ENCODE results near the gene MKX. TPM values are rescaled to one million over a fixed set of nuclear protein-coding genes. Genes with fewer than 3 reads are reported as not detected.
A peak's percentile ranks its signal among the peaks of the same experiment; 100 is the strongest.

The MKX gene
- total RNA-seq, 1 donor from 2014 or later = 3.9 TPM

GRCh38 chr10:27688276-27688675 is 57.3 kb downstream of the MKX start:
- H3K4me1 Mint-ChIP-seq (ENCODE audit: low read depth, unreplicated experiment) = peaks cover 5% of the 10 kb centered on the region
- no peak overlapping the region for H3K4me3 Mint-ChIP-seq (ENCODE audit: unreplicated experiment)
- Histone ChIP-seq H3K27ac (ENCODE audit: low read depth, low read length) (no peak overlapping the region), H3K27me3 (ENCODE audit: insufficient read depth, low read length) (no peaks in the 10 kb centered on the region), H4K20me1 (ENCODE audit: insufficient read depth, low read length) (no peaks in the 10 kb centered on the region), H2AFZ (ENCODE audit: low read depth, low read length) (no peak overlapping the region), H3K4me2 (ENCODE audit: low read length) (no peak overlapping the region), H3K4me1 (ENCODE audit: insufficient read depth, low read length) (no peaks in the 10 kb centered on the region), H3K4me3 (ENCODE audit: insufficient read depth, low read depth, low read length) (no peak overlapping the region), H3K9me3 (ENCODE audit: insufficient read depth, low read depth, low read length) (no peaks in the 10 kb centered on the region), H3K9ac (ENCODE audit: low read length) (no peak overlapping the region), H3K79me2 (ENCODE audit: insufficient read depth, low read length) (no peaks in the 10 kb centered on the region), H3K36me3 (ENCODE audit: insufficient read depth, low read length) (no peaks in the 10 kb centered on the region)
- DNase-seq (ENCODE audit: low read depth) (no peak), FAIRE-seq (peak; percentile 20)
- no peak overlapping the region for H3K27ac Mint-ChIP-seq (ENCODE audit: unreplicated experiment)
- H3K36me3 Mint-ChIP-seq (ENCODE audit: low read depth, unreplicated experiment) = no peaks in the 10 kb centered on the region
- H3K27me3 Mint-ChIP-seq (ENCODE audit: low read depth, unreplicated experiment) = no peaks in the 10 kb centered on the region
- H3K9me3 Mint-ChIP-seq (ENCODE audit: unreplicated experiment) = peaks cover 7% of the 10 kb centered on the region
- TF ChIP-seq EZH2 (IDR thresholded peaks at IDR 0.05; ENCODE audit: insufficient read depth, low read length) (no peak), CTCF (IDR thresholded peaks at IDR 0.05; ENCODE audit: insufficient read depth, low read depth, low read length) (no peak)

- Mint-ChIP-seq H3K9me3 (ENCODE audit: unreplicated experiment) (peaks cover 7% of the 10 kb centered on the region), H3K36me3 (ENCODE audit: low read depth, unreplicated experiment) (no peaks in the 10 kb centered on the region), H3K27me3 (ENCODE audit: low read depth, unreplicated experiment) (no peaks in the 10 kb centered on the region), H3K4me1 (ENCODE audit: low read depth, unreplicated experiment) (peaks cover 5% of the 10 kb centered on the region), H3K4me3 (ENCODE audit: unreplicated experiment) (no peak overlapping the region), H3K27ac (ENCODE audit: unreplicated experiment) (no peak overlapping the region)
- TF ChIP-seq EZH2 (IDR thresholded peaks at IDR 0.05; ENCODE audit: insufficient read depth, low read length) (no peak), CTCF (IDR thresholded peaks at IDR 0.05; ENCODE audit: insufficient read depth, low read depth, low read length) (no peak)
- Histone ChIP-seq H4K20me1 (ENCODE audit: insufficient read depth, low read length) (no peaks in the 10 kb centered on the region), H3K4me3 (ENCODE audit: insufficient read depth, low read depth, low read length) (no peak overlapping the region), H3K79me2 (ENCODE audit: insufficient read depth, low read length) (no peaks in the 10 kb centered on the region), H3K27me3 (ENCODE audit: insufficient read depth, low read length) (no peaks in the 10 kb centered on the region), H3K9me3 (ENCODE audit: insufficient read depth, low read depth, low read length) (no peaks in the 10 kb centered on the region), H3K27ac (ENCODE audit: low read depth, low read length) (no peak overlapping the region), H3K4me1 (ENCODE audit: insufficient read depth, low read length) (no peaks in the 10 kb centered on the region), H3K4me2 (ENCODE audit: low read length) (peak overlapping the region; percentile 56), H3K36me3 (ENCODE audit: insufficient read depth, low read length) (no peaks in the 10 kb centered on the region), H3K9ac (ENCODE audit: low read length) (no peak overlapping the region), H2AFZ (ENCODE audit: low read depth, low read length) (no peak overlapping the region)
- DNase-seq (ENCODE audit: low read depth) (no peak), FAIRE-seq (no peak)
Observed at GRCh38 chr10:27687743-27688142, 57.9 kb downstream of the MKX start.

- Histone ChIP-seq H2AFZ (ENCODE audit: low read depth, low read length) (no peak overlapping the region), H3K4me3 (ENCODE audit: insufficient read depth, low read depth, low read length) (no peak overlapping the region), H4K20me1 (ENCODE audit: insufficient read depth, low read length) (no peaks in the 10 kb centered on the region), H3K27me3 (ENCODE audit: insufficient read depth, low read length) (no peaks in the 10 kb centered on the region), H3K27ac (ENCODE audit: low read depth, low read length) (no peak overlapping the region), H3K36me3 (ENCODE audit: insufficient read depth, low read length) (no peaks in the 10 kb centered on the region), H3K9me3 (ENCODE audit: insufficient read depth, low read depth, low read length) (no peaks in the 10 kb centered on the region), H3K79me2 (ENCODE audit: insufficient read depth, low read length) (no peaks in the 10 kb centered on the region), H3K4me2 (ENCODE audit: low read length) (peak overlapping the region; percentile 56), H3K9ac (ENCODE audit: low read length) (no peak overlapping the region), H3K4me1 (ENCODE audit: insufficient read depth, low read length) (no peaks in the 10 kb centered on the region)
- Mint-ChIP-seq H3K36me3 (ENCODE audit: low read depth, unreplicated experiment) (no peaks in the 10 kb centered on the region), H3K27ac (ENCODE audit: unreplicated experiment) (no peak overlapping the region), H3K4me1 (ENCODE audit: low read depth, unreplicated experiment) (peaks cover 5% of the 10 kb centered on the region), H3K4me3 (ENCODE audit: unreplicated experiment) (no peak overlapping the region), H3K9me3 (ENCODE audit: unreplicated experiment) (peaks cover 7% of the 10 kb centered on the region), H3K27me3 (ENCODE audit: low read depth, unreplicated experiment) (no peaks in the 10 kb centered on the region)
- no peak for FAIRE-seq
- no peak for DNase-seq (ENCODE audit: low read depth)
- TF ChIP-seq CTCF (IDR thresholded peaks at IDR 0.05; ENCODE audit: insufficient read depth, low read depth, low read length) = no peak
- TF ChIP-seq EZH2 (IDR thresholded peaks at IDR 0.05; ENCODE audit: insufficient read depth, low read length) = no peak
Observed at GRCh38 chr10:27687326-27687725, 58.3 kb downstream of the MKX start.
